Measurements from ENCODE around the gene THTPA. TPM values are rescaled to one million over a fixed set of nuclear protein-coding genes. Genes with fewer than 3 reads are reported as not detected.

Gene THTPA, protein sequence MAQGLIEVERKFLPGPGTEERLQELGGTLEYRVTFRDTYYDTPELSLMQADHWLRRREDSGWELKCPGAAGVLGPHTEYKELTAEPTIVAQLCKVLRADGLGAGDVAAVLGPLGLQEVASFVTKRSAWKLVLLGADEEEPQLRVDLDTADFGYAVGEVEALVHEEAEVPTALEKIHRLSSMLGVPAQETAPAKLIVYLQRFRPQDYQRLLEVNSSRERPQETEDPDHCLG
- 13.0 and 24.3 TPM in 2 replicates for total RNA-seq

GRCh38 chr14:23555882-23556699 is at the start of gene THTPA:
Gene THTPA, plus strand, starts transcription at chr14:23556271. Its CDS starts 487 bp downstream, at chr14:23556758.

DNA sequence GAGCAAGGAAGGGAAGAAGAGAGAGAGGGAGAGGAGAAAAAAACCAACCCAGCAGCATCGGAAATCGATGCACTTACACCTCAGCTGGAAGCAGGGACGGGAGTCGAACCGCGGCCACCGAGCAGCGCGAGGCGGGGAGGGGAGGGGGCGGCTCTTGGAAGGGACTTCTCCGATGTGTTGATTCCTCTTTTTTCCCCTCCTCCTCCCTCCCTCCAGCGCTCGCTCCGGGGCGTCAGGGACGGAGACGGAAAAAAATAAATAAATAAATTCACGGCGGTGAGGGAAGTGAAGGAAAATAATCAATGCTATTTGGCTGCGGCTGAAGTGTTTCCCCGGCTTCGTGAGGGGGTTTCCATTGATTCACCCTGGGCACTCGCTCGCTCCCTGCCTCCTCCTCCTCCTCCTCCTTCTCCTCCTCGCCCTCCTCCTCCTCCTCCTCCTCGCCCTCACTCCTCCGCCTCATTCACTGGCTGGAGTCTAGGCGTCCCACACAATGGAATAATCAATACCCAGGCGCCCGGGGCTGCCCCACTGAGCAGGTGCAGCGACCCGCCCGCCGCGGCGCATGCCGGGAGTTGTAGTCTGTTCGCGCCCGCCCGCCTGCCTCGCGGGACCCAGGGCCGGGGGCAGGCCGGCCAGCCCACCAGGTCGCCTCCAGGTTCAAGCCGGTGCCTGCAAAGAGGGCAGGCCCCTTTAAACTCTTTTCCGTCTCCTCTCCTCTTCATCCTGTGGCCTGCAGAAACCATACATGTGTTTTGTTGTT is 4.6 kb upstream of the THTPA start, which contains the start of gene ZFHX2:
ZFHX2 (minus strand) TSS at position 500 of the 763 bp plus-strand sequence. CDS start 16,440 bp downstream, outside the sequence.

DNA sequence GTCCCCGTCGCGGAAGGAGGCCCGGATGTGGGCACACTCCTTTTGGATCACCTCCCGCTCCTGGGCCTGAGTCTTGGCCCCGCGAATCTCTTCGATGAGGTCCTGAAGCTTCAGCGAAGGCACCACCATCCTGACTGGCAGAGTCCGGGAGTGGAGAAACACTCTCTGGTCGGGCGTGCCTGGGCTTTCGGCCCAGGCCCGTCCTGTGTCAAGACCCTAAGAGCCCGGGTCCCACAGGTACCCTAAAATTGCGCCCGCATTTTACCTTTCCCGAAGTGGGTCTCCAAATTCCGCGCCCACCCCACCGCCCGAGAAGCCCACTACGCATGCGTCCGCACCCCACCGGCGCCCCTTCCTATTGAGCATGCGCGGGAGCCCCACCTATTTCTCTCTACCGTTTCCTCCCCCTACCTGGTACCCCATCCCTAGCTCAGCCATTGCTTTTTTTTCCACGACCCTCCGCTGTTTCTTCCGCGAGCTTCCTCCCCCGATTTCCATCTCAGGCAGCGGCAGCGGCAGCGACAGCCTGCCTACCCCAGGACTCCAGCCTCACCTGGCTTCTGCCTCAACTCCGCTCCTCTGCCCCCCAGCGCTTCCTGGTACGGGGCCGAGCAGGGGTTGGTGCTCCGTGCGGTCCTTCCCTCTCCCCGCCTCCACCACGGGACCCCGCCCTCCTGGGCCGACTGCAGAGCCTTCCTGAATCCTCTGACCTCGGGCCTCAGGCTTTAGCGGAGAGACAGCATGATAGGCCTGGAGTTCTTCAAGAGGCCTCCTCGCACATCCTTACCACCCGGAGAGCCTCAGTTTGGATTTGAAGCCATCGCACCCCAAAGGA is 11.3 kb downstream of the THTPA start, which contains the start of gene AP1G2:
AP1G2 (minus strand) TSS at position 606 of the 835 bp plus-strand sequence; CDS start at position 129, 477 bp downstream.

GRCh38 chr14:23578560-23579310 is 22.7 kb downstream of the THTPA start, which contains the start of gene JPH4:
Gene JPH4, minus strand, starts transcription at chr14:23578790. Its CDS starts 1,337 bp downstream, at chr14:23577453.

Other genes with a start within 250 kb of the THTPA start
- gene BCL2L2, start 249.4 kb upstream of the THTPA start, total RNA-seq: 18.4 and 24.9 TPM in 2 replicates
- 98.9 and 104 TPM in 2 replicates for gene PABPN1, start 234.8 kb upstream of the THTPA start, total RNA-seq
- 30.4 and 54.9 TPM in 2 replicates for gene SLC22A17, start 203.4 kb upstream of the THTPA start, total RNA-seq
- gene EFS, start 191.1 kb upstream of the THTPA start, total RNA-seq: 1.8 and 5.6 TPM in 2 replicates
- not detected in 2 replicates for gene IL25, start 183.5 kb upstream of the THTPA start, total RNA-seq
- not detected in 2 replicates for gene CMTM5, start 179.2 kb upstream of the THTPA start, total RNA-seq
- gene MYH6, start 148.0 kb upstream of the THTPA start, total RNA-seq: not detected in 2 replicates
- gene MYH7, start 120.6 kb upstream of the THTPA start, total RNA-seq: not detected in 2 replicates
- 34.2 and 41.0 TPM in 2 replicates for gene NGDN, start 86.6 kb upstream of the THTPA start, total RNA-seq
- 0.30 and 0.97 TPM in 2 replicates for gene ZFHX2, start 4.5 kb upstream of the THTPA start, total RNA-seq
- gene AP1G2, start 11.5 kb downstream of the THTPA start, total RNA-seq: 8.9 and 14.0 TPM in 2 replicates
- not detected in 2 replicates for gene JPH4, start 22.5 kb downstream of the THTPA start, total RNA-seq
- 1.3 and 3.9 TPM in 2 replicates for gene DHRS2, start 80.1 kb downstream of the THTPA start, total RNA-seq

Measured in smooth muscle cell of the umbilical artery (primary cell).